NB4 (cell line): ENCODE measurements around the gene ZNF232.
"Not testable (repeated sequence)": the region's sequence is repeated elsewhere in the genome, so short reads cannot be mapped to it uniquely, and the experiment has no call there.

Experiments used
- CTCF ChIP-seq: IDR thresholded peaks from one replicate; pipeline ENCODE4 v1.5.1; 2012; ENCODE audit warnings: low read depth, low read length
- MAX ChIP-seq: IDR thresholded peaks from 2 replicates; pipeline ENCODE4 v1.6.1; 2011; ENCODE audit warnings: low read depth, low read length
- MYC ChIP-seq: IDR thresholded peaks from 2 replicates; pipeline ENCODE4 v1.6.1; 2011; ENCODE audit warnings: low read depth, low read length
- POLR2A ChIP-seq: IDR thresholded peaks from 2 replicates; pipeline ENCODE4 v1.6.1; 2011; ENCODE audit warnings: mild to moderate bottlenecking; ENCODE audit not compliant: insufficient read length; ENCODE audit errors: extremely low read depth

- TF ChIP-seq CTCF, POLR2A, MAX, MYC: not testable (repeated sequence)
Measured at GRCh38 chr17:5137511-5138197, 26.0 kb upstream of the ZNF232 start.
